HG02798 (cell line): Measurements from ENCODE around the gene NEU1.
"Not testable (repeated sequence)": the region's sequence is repeated elsewhere in the genome, so short reads cannot be mapped to it uniquely, and the experiment has no call there.

Experiments
- ATAC-seq: cut with Tn5 transposase; IDR thresholded peaks from one replicate; pipeline ENCODE4 v1.9.1; 2021; ENCODE audit warnings: mild to moderate bottlenecking; ENCODE audit not compliant: unreplicated experiment, poor library complexity

NEU1 gene

GRCh38 chr6:31822036-31822821 is 40.4 kb downstream of the NEU1 start:
- ATAC-seq = peak; percentile 60

DNA sequence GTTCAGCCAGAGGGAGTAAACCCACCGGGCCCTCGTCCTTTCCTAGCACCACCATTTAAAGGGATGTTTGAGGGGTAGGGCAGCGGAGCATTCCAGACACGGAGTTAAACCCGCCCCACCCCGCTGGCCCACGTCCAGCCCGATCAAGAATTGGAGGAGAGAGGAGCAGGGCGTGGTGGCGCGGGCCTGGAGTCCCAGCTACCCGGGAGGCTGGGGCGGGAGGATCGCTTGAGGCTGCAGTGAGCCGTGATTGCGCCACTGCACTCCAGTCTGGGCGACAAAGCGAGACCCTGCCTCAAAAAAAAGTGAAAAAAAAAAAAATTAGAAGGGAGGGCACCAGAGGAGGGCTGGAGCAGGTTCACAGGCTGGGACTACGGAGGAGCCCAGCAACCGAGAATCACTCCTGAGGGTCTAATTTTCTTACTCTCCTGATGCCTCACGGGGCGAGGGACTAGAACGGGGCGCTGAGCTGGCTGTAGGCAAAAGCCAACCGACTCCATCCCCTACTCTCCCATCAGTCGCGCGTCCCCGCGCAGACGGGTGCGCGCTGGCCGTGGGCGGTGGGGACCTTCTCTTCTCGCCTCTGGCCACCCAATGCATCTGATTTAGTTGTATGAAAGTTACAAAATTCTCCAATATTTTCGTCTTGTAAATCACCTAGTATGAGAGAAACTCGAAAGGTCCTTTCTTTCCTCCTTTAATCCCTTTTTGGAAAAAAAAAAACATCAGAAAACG is 41.2 kb downstream of the NEU1 start:
- peak; percentile 61 for ATAC-seq

GRCh38 chr6:31820399-31820798 is 42.2 kb downstream of the NEU1 start:
- ATAC-seq = not testable (repeated sequence)

- ATAC-seq = no peak
These were observed 42.7 kb downstream of the NEU1 start for GRCh38 chr6:31819871-31820299.

DNA sequence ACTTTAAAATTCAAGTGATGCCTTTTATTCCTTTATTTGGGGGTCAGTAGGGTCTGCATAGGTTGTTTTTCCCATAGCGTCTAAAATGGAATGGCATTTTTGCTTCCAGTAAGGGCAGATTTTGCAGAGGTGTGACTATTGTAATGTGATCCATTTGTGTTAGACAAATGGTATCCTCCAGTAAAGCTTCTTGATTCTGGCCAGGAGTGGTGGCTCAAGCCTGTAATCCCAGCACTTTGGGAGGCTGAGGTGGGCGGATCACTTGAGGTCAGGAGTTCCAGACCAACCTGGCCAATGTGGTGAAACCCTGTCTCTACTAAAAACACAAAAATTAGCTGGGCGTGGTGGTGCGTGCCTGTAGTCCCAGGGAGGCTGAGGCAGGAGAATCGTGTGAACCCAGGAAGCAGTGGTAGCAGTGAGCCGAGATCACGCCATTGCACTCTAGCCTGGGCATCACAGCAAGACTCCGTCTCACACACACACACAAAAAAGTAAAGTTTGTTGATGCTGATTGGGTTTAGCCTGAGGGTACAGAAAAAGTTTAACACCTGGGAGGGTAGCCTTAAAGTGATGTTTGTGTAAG is 44.6 kb downstream of the NEU1 start:
- not testable (repeated sequence) for ATAC-seq

DNA sequence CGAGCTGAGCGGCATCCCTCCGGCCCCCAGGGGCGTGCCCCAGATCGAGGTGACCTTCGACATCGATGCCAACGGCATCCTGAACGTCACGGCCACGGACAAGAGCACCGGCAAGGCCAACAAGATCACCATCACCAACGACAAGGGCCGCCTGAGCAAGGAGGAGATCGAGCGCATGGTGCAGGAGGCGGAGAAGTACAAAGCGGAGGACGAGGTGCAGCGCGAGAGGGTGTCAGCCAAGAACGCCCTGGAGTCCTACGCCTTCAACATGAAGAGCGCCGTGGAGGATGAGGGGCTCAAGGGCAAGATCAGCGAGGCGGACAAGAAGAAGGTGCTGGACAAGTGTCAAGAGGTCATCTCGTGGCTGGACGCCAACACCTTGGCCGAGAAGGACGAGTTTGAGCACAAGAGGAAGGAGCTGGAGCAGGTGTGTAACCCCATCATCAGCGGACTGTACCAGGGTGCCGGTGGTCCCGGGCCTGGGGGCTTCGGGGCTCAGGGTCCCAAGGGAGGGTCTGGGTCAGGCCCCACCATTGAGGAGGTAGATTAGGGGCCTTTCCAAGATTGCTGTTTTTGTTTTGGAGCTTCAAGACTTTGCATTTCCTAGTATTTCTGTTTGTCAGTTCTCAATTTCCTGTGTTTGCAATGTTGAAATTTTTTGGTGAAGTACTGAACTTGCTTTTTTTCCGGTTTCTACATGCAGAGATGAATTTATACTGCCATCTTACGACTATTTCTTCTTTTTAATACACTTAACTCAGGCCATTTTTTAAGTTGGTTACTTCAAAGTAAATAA is 45.3 kb downstream of the NEU1 start:
- not testable (repeated sequence) for ATAC-seq

- ATAC-seq = peak; percentile 50
These were observed 47.4 kb downstream of the NEU1 start, which contains the start of the genes HSPA1A and HSPA1L for GRCh38 chr6:31815025-31815838. TSS of gene HSPA1A (plus strand) at chr6:31815543. CDS start at chr6:31815757, 214 bp downstream. TSS of gene HSPA1L (minus strand) at chr6:31815283. CDS start at chr6:31811972, 3,311 bp downstream.

- ATAC-seq = peak; percentile 49
These were observed 48.0 kb downstream of the NEU1 start for GRCh38 chr6:31814677-31815024.

DNA sequence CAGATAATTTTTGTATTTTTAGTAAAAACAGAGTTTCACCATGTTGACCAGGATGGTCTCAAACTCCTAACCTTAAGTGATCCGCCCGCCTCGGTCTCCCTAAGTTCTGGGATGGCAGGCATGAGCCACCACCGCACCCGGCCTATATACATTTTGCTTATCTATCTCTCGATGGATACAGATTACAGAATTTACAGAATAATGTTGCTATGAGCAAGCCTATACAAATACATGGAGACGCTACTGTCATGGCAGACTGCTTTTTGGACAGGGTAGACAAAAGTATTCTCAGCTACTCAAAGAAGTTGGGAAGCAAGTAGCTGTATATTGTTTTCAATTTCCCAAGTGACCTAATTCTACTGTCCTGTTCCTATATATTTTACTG is 49.2 kb downstream of the NEU1 start:
- no peak for ATAC-seq

DNA sequence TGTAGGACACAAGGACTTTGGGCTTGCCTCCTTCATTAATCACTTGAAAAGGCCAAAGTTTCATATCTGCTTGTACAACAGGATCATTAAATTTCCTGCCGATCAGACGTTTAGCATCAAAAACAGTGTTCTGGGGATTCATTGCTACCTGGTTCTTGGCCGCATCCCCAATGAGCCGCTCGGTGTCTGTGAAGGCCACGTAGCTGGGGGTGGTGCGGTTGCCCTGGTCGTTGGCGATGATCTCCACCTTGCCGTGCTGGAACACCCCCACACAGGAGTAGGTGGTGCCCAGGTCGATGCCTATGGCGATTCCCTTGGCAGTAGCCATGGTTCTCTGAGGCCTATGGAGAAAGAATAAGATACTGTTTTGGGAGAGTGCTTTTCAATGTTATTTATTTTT is 51.0 kb downstream of the NEU1 start:
- ATAC-seq = no peak

DNA sequence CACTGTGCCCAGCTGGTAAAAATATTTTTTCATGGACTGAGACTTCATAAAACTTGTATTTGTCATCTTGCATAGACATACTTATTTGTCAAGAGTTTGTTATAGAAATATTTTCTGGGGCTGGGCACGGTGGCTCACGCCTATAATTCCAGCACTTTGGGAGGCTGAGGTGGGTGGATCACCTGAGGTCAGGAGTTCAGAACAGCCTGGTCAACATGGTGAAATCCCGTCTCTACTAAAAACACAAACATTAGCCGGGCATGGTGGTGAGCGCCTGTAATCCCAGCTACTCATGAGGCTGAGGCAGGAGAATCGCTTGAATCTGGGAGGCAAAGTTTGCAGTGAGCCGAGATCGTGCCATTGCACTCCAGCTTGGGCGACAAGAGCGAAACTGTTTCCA is 54.0 kb downstream of the NEU1 start:
- not testable (repeated sequence) for ATAC-seq
